Lower lobe of right lung (tissue), 2 donors: ENCODE results near the gene STAT3. TPM values are rescaled to one million over a fixed set of nuclear protein-coding genes. Genes with fewer than 3 reads are reported as not detected.
A peak's percentile ranks its signal among the peaks of the same experiment; 100 is the strongest.

Source experiments
- ATAC-seq, 2 donors: fragments of 200-7000 bp; cut with Tn5 transposase; one replicate each; pipeline ENCODE4 v1.9.1; 2020 to 2022; ENCODE audit warnings: mild to moderate bottlenecking in 2 of 2, moderate library complexity in 2 of 2
- DNase-seq: peaks from one replicate; pipeline ENCODE4 v3.0.0-alpha.2; 2020
- H3K27ac ChIP-seq: fragments of 200-600 bp; one replicate; pipeline ENCODE4 v1.8.0; 2022
- H3K27me3 ChIP-seq: fragments of 200-600 bp; one replicate; pipeline ENCODE4 v1.8.0; 2022; ENCODE audit warnings: low read depth
- H3K36me3 ChIP-seq: fragments of 200-600 bp; one replicate; pipeline ENCODE4 v1.8.0; 2022; ENCODE audit warnings: mild to moderate bottlenecking
- H3K4me1 ChIP-seq: fragments of 200-600 bp; one replicate; pipeline ENCODE4 v1.8.0; 2022
- H3K4me3 ChIP-seq: fragments of 200-600 bp; one replicate; pipeline ENCODE4 v1.8.0; 2022; ENCODE audit warnings: mild to moderate bottlenecking
- H3K9me3 ChIP-seq: fragments of 200-600 bp; one replicate; pipeline ENCODE4 v1.8.0; 2022
- intact Hi-C: fragments of 100-400 bp; cut with DNase I; formaldehyde crosslinking; loops from one replicate; pipeline ENCODE4 v1.11.0; 2022
- total RNA-seq: library from RNA; stranded (reverse); fragmentation: NEBNext Ultra II Directional; extraction: Animal tissue kit (Norgen Biotek cat#: 25700); gene quantifications from one replicate; pipeline ENCODE4 v1.2.1, GENCODE V29; 2021
- TF ChIP-seq, protein P1 (sequence below): fragments of 200-600 bp; IDR thresholded peaks from one replicate; pipeline ENCODE4 v1.8.0; 2022; ENCODE audit warnings: antibody characterized with exemption, mild to moderate bottlenecking
- donor health status: DM: no; HTN: yes; CAD: no; lungs with severe emphysema.

The STAT3 gene
- total RNA-seq, 1 donor from 2014 or later = 278 TPM

DNA sequence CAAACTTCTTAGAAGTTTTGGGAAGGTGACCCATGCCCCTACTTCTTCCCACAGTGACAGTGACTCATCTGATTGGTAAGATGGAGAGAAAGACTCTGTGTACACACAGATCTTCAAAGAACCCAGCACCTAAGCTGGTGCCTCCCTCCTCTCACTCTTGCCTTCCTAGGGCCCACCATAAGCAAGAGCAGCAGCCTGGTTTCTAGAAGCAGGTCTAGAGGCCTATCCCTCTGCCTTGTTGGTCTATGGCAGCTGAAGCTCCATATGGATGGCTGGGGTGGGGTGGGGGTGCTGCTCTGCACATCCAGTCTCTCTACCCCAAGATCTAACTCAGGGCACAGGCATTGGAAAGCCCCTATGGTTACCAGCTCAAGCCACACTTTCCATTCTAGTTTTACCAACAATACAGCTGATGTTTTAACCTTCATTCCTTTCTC is 47.5 kb downstream of the STAT3 start:
- H3K27ac ChIP-seq = peak overlapping the region; percentile 11
- H3K4me1 ChIP-seq = peaks cover 8% of the 10 kb centered on the region
- H3K36me3 ChIP-seq = peaks cover 95% of the 10 kb centered on the region
- no peak for DNase-seq
- H3K27me3 ChIP-seq = no peaks in the 10 kb centered on the region
- no peak overlapping the region for H3K4me3 ChIP-seq
- intact Hi-C loops = no loop called here
- TF ChIP-seq, protein P1, sequence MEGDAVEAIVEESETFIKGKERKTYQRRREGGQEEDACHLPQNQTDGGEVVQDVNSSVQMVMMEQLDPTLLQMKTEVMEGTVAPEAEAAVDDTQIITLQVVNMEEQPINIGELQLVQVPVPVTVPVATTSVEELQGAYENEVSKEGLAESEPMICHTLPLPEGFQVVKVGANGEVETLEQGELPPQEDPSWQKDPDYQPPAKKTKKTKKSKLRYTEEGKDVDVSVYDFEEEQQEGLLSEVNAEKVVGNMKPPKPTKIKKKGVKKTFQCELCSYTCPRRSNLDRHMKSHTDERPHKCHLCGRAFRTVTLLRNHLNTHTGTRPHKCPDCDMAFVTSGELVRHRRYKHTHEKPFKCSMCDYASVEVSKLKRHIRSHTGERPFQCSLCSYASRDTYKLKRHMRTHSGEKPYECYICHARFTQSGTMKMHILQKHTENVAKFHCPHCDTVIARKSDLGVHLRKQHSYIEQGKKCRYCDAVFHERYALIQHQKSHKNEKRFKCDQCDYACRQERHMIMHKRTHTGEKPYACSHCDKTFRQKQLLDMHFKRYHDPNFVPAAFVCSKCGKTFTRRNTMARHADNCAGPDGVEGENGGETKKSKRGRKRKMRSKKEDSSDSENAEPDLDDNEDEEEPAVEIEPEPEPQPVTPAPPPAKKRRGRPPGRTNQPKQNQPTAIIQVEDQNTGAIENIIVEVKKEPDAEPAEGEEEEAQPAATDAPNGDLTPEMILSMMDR = no peak
- ATAC-seq = peak in 1 of 2 donors; percentile 23
- H3K9me3 ChIP-seq = no peaks in the 10 kb centered on the region

GRCh38 chr17:42339221-42339620 is 49.0 kb downstream of the STAT3 start:
- TF ChIP-seq, protein P1 = no peak
- no peak overlapping the region for H3K4me3 ChIP-seq
- DNase-seq = no peak
- peaks cover 95% of the 10 kb centered on the region for H3K36me3 ChIP-seq
- intact Hi-C loops = no loop called here
- ATAC-seq = no peak
- peaks cover 5% of the 10 kb centered on the region for H3K4me1 ChIP-seq
- no peaks in the 10 kb centered on the region for H3K9me3 ChIP-seq
- H3K27me3 ChIP-seq = no peaks in the 10 kb centered on the region
- H3K27ac ChIP-seq = no peak overlapping the region

DNA sequence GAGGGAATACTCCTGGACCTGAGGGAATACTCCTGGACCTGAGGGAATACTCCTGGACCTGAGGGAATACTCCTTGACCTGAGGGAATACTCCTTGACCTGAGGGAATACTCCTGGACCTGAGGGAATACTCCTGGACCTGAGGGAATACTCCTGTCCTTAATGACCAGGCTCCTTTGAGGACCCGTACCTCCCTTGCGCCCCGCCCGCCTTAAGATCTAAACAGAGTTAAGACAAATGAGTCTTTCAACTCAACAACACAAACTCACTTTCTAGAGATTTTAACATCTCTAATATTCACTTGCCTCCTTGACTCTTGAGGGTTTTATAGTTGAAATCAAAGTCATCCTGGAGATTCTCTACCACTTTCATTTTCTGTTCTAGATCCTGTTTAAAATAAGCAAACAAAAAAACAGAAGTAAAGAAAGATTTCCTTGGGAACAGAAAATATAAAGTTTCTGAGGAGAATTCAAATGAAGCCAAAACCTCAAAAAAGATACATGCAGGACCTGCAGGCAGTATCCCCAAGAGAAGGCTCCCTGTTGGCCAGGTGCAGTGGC is 49.7 kb downstream of the STAT3 start:
- intact Hi-C loops = no loop called here
- Histone ChIP-seq H3K36me3 (peaks cover 95% of the 10 kb centered on the region), H3K4me1 (peaks cover 5% of the 10 kb centered on the region), H3K9me3 (no peaks in the 10 kb centered on the region), H3K4me3 (no peak overlapping the region), H3K27me3 (no peaks in the 10 kb centered on the region), H3K27ac (no peak overlapping the region)
- DNase-seq (no peak), ATAC-seq (no peak)
- TF ChIP-seq, protein P1 = no peak

- ATAC-seq (peak; percentile 30 to 83), DNase-seq (peak; percentile 48)
- Histone ChIP-seq H3K4me1 (peaks cover 5% of the 10 kb centered on the region), H3K9me3 (no peaks in the 10 kb centered on the region), H3K27ac (no peak overlapping the region), H3K4me3 (no peak overlapping the region), H3K36me3 (peaks cover 95% of the 10 kb centered on the region), H3K27me3 (no peaks in the 10 kb centered on the region)
- intact Hi-C loops = no loop called here
- TF ChIP-seq, protein P1 = no peak
These were observed 50.8 kb downstream of the STAT3 start for GRCh38 chr17:42337442-42337841.

GRCh38 chr17:42334677-42335076 is 53.6 kb downstream of the STAT3 start:
- H3K27me3 ChIP-seq = no peaks in the 10 kb centered on the region
- peaks cover 95% of the 10 kb centered on the region for H3K36me3 ChIP-seq
- H3K4me3 ChIP-seq = no peak overlapping the region
- DNase-seq (no peak), ATAC-seq (no peak)
- intact Hi-C loops = no loop called here
- H3K9me3 ChIP-seq = no peaks in the 10 kb centered on the region
- H3K4me1 ChIP-seq = peaks cover 7% of the 10 kb centered on the region
- H3K27ac ChIP-seq = no peak overlapping the region
- TF ChIP-seq, protein P1 = no peak
